MCF 10A (cell line): Measurements from ENCODE around the gene LMCD1. TPM values are rescaled to one million over a fixed set of nuclear protein-coding genes. Genes with fewer than 3 reads are reported as not detected.

Source experiments
- BruUV-seq: library from RNA; stranded (reverse); fragments of 400-500 nt; replicated peaks from 2 replicates; lab custom pipeline; 2021; lab: Mats Ljungman, UMichigan
- CTCF ChIA-PET: fragments of 300-600 bp; sonication (Branson Sonifier 250); formaldehyde crosslinking; extraction: SDS; loops from one replicate; lab custom pipeline; 2021; ENCODE audit warnings: antibody characterized with exemption, inconsistent platforms; lab: Yijun Ruan, JAX
- POLR2A ChIA-PET: fragments of 300-600, 350-650 bp; sonication (Branson Sonifier 250); formaldehyde crosslinking; extraction: SDS; loops from one replicate; lab custom pipeline; 2020; ENCODE audit warnings: antibody characterized with exemption, inconsistent platforms; lab: Yijun Ruan, JAX
- DNase-seq: peaks from one replicate; pipeline ENCODE4 v3.0.0-alpha.2; 2018; ENCODE audit not compliant: unreplicated experiment
- H3K27ac Mint-ChIP-seq: one replicate; pipeline ENCODE4 v1.8.0; 2022; ENCODE audit warnings: mild to moderate bottlenecking, low read depth, mixed read lengths; ENCODE audit not compliant: unreplicated experiment
- H3K27me3 Mint-ChIP-seq: one replicate; pipeline ENCODE4 v1.8.0; 2022; ENCODE audit warnings: mixed read lengths; ENCODE audit not compliant: insufficient read depth, unreplicated experiment
- H3K36me3 Mint-ChIP-seq: one replicate; pipeline ENCODE4 v1.8.0; 2022; ENCODE audit warnings: mild to moderate bottlenecking, moderate library complexity, mixed read lengths; ENCODE audit not compliant: insufficient read depth, unreplicated experiment
- H3K4me1 Mint-ChIP-seq: one replicate; pipeline ENCODE4 v1.8.0; 2022; ENCODE audit warnings: mixed read lengths; ENCODE audit not compliant: insufficient read depth, unreplicated experiment
- H3K4me3 Mint-ChIP-seq: one replicate; pipeline ENCODE4 v1.8.0; 2022; ENCODE audit warnings: mild to moderate bottlenecking, moderate library complexity, mixed read lengths; ENCODE audit not compliant: unreplicated experiment
- H3K9me3 Mint-ChIP-seq: one replicate; pipeline ENCODE4 v1.8.0; 2022; ENCODE audit warnings: mixed read lengths; ENCODE audit not compliant: unreplicated experiment
- CTCF ChIP-seq: fragments of 200-600 bp; IDR thresholded peaks from one replicate; pipeline ENCODE4 v1.8.0; 2022; ENCODE audit warnings: antibody characterized with exemption, mild to moderate bottlenecking; ENCODE audit not compliant: unreplicated experiment
- intact Hi-C: fragments of 100-400 bp; cut with micrococcal nuclease; formaldehyde crosslinking; loops from 2 replicates; pipeline ENCODE4 v1.14.1; 2022
- total RNA-seq: library from RNA; stranded (reverse); gene quantifications from 2 replicates; pipeline ENCODE4 v1.2.3, GENCODE V29; 2022

Gene LMCD1
- total RNA-seq, 1 experiment from 2014 or later = 0.63 TPM

- Mint-ChIP-seq H3K4me3 (no peak overlapping the region), H3K36me3 (no peaks in the 10 kb centered on the region), H3K9me3 (no peaks in the 10 kb centered on the region), H3K27me3 (no peaks in the 10 kb centered on the region), H3K4me1 (peaks cover 14% of the 10 kb centered on the region), H3K27ac (peak overlapping the region; percentile 41)
- TF ChIP-seq CTCF = no peak
- CTCF ChIA-PET = interaction anchor here (0.6 to 7.6 kb wide), 9 partner anchors 12 to 258 kb away, joined by 3 to 72 read pairs (median 3); no protein-coding TSS in a partner anchor
- no TSS peak for BruUV-seq
- DNase-seq = no peak
- intact Hi-C loops = no loop called here
- POLR2A ChIA-PET = interaction anchor here (1.6 kb wide), 1 partner anchor 11 kb away, joined by 4 read pairs; no protein-coding TSS in a partner anchor
Measured at GRCh38 chr3:8608041-8608790, 106.6 kb downstream of the LMCD1 start.

GRCh38 chr3:8608791-8609467 lies 107.3 kb downstream of the LMCD1 start:
- ChIA-PET POLR2A (no interaction called here), CTCF (interaction anchor here (0.6 to 7.6 kb wide), 3 partner anchors 24 to 191 kb away, joined by 3 to 72 read pairs (median 3); no protein-coding TSS in a partner anchor)
- H3K4me1 Mint-ChIP-seq = peaks cover 11% of the 10 kb centered on the region
- H3K9me3 Mint-ChIP-seq = no peaks in the 10 kb centered on the region
- no peak overlapping the region for H3K4me3 Mint-ChIP-seq
- intact Hi-C loops = no loop called here
- TF ChIP-seq CTCF = no peak
- BruUV-seq = no TSS peak
- H3K27ac Mint-ChIP-seq = peak overlapping the region; percentile 41
- DNase-seq = no peak
- no peaks in the 10 kb centered on the region for H3K36me3 Mint-ChIP-seq
- H3K27me3 Mint-ChIP-seq = no peaks in the 10 kb centered on the region

- no peak overlapping the region for H3K27ac Mint-ChIP-seq
- H3K4me1 Mint-ChIP-seq = peaks cover 11% of the 10 kb centered on the region
- TF ChIP-seq CTCF = no peak
- no peaks in the 10 kb centered on the region for H3K36me3 Mint-ChIP-seq
- no peaks in the 10 kb centered on the region for H3K9me3 Mint-ChIP-seq
- intact Hi-C loops = no loop called here
- H3K4me3 Mint-ChIP-seq = no peak overlapping the region
- BruUV-seq = no TSS peak
- no peaks in the 10 kb centered on the region for H3K27me3 Mint-ChIP-seq
- no peak for DNase-seq
- ChIA-PET POLR2A (no interaction called here), CTCF (interaction anchor here (1.0 to 7.6 kb wide), 2 partner anchors 11 to 167 kb away, joined by 6 to 72 read pairs; no protein-coding TSS in a partner anchor)
Measured at GRCh38 chr3:8610951-8611350, 109.3 kb downstream of the LMCD1 start.

GRCh38 chr3:8617921-8618320 lies 116.3 kb downstream of the LMCD1 start:
- ChIA-PET POLR2A (no interaction called here), CTCF (interaction anchor here (0.6 to 2.7 kb wide), 2 partner anchors 175 to 1219 kb away, joined by 3 to 26 read pairs; no protein-coding TSS in a partner anchor)
- Mint-ChIP-seq H3K4me3 (no peak overlapping the region), H3K9me3 (no peaks in the 10 kb centered on the region), H3K4me1 (peaks cover 6% of the 10 kb centered on the region), H3K27me3 (no peaks in the 10 kb centered on the region), H3K27ac (no peak overlapping the region), H3K36me3 (no peaks in the 10 kb centered on the region)
- no peak for DNase-seq
- BruUV-seq = no TSS peak
- no peak for TF ChIP-seq CTCF
- intact Hi-C loops = no loop called here
